Measurements from ENCODE around the gene FBXL7.
A peak's percentile ranks its signal among the peaks of the same experiment; 100 is the strongest.

FBXL7 gene

GRCh38 chr5:15621094-15621493, 121.1 kb downstream of the FBXL7 start:
- FAIRE-seq: no peak

GRCh38 chr5:15623794-15624193, 123.8 kb downstream of the FBXL7 start:
- FAIRE-seq: no peak

GRCh38 chr5:15627109-15627508, 127.1 kb downstream of the FBXL7 start:
- FAIRE-seq: no peak

GRCh38 chr5:15627647-15628046, 127.7 kb downstream of the FBXL7 start:
- FAIRE-seq: no peak

GRCh38 chr5:15630441-15630840, 130.5 kb downstream of the FBXL7 start:
- FAIRE-seq: peak; percentile 89

GRCh38 chr5:15634591-15635288, 134.8 kb downstream of the FBXL7 start:
- FAIRE-seq: no peak

GRCh38 chr5:15635289-15635616, 135.3 kb downstream of the FBXL7 start:
- FAIRE-seq: no peak

- no peak for FAIRE-seq
Measured at GRCh38 chr5:15637345-15637744, 137.4 kb downstream of the FBXL7 start.

GRCh38 chr5:15637886-15638285, 137.9 kb downstream of the FBXL7 start:
- no peak for FAIRE-seq

- FAIRE-seq: no peak
Measured at GRCh38 chr5:15638296-15638695, 138.3 kb downstream of the FBXL7 start.

- no peak for FAIRE-seq
Measured at GRCh38 chr5:15639288-15639687, 139.3 kb downstream of the FBXL7 start.

GRCh38 chr5:15640116-15640515, 140.1 kb downstream of the FBXL7 start:
- FAIRE-seq: no peak

GRCh38 chr5:15643731-15644130, 143.8 kb downstream of the FBXL7 start:
- FAIRE-seq: no peak

GRCh38 chr5:15645381-15646160, 145.6 kb downstream of the FBXL7 start:
- FAIRE-seq: no peak

GRCh38 chr5:15646371-15646770, 146.4 kb downstream of the FBXL7 start:
- peak; percentile 94 for FAIRE-seq

GRCh38 chr5:15647251-15647650, 147.3 kb downstream of the FBXL7 start:
- no peak for FAIRE-seq

GRCh38 chr5:15650266-15650665, 150.3 kb downstream of the FBXL7 start:
- no peak for FAIRE-seq

GRCh38 chr5:15654779-15655178, 154.8 kb downstream of the FBXL7 start:
- no peak for FAIRE-seq

GRCh38 chr5:15655683-15656082, 155.7 kb downstream of the FBXL7 start:
- FAIRE-seq: no peak

GRCh38 chr5:15664961-15665360, 165.0 kb downstream of the FBXL7 start:
- no peak for FAIRE-seq

GRCh38 chr5:15669826-15670225, 169.8 kb downstream of the FBXL7 start:
- FAIRE-seq: no peak

GRCh38 chr5:15674716-15675115, 174.7 kb downstream of the FBXL7 start:
- FAIRE-seq: no peak

- FAIRE-seq: no peak
Measured at GRCh38 chr5:15676591-15676990, 176.6 kb downstream of the FBXL7 start.

- no peak for FAIRE-seq
Measured at GRCh38 chr5:15679161-15679560, 179.2 kb downstream of the FBXL7 start.

GRCh38 chr5:15680455-15680854, 180.5 kb downstream of the FBXL7 start:
- no peak for FAIRE-seq
